GM18498 (cell line): ENCODE data around the gene PDIA3.
"Not testable (repeated sequence)": the region's sequence is repeated elsewhere in the genome, so short reads cannot be mapped to it uniquely, and the experiment has no call there.

Source experiments
- ATAC-seq: cut with Tn5 transposase; IDR thresholded peaks from one replicate; pipeline ENCODE4 v1.9.1; 2021; ENCODE audit warnings: mild to moderate bottlenecking, moderate library complexity; ENCODE audit not compliant: unreplicated experiment

The PDIA3 gene

GRCh38 chr15:43776101-43776717, 30.0 kb downstream of the PDIA3 start:
- peak; percentile 54 for ATAC-seq

GRCh38 chr15:43776718-43777266, 30.6 kb downstream of the PDIA3 start, which contains the start of gene ELL3:
Gene ELL3, minus strand, starts transcription at chr15:43776966. Its CDS starts 65 bp downstream, at chr15:43776901.
- peak; percentile 52 for ATAC-seq

- ATAC-seq = peak; percentile 65
Measured at GRCh38 chr15:43777267-43777914, 31.2 kb downstream of the PDIA3 start.

- no peak for ATAC-seq
Measured at GRCh38 chr15:43779016-43779415, 32.8 kb downstream of the PDIA3 start.

- ATAC-seq = no peak
Measured at GRCh38 chr15:43789409-43789808, 43.2 kb downstream of the PDIA3 start.

GRCh38 chr15:43791993-43792760, 45.9 kb downstream of the PDIA3 start, which contains the start of gene SERF2:
Gene SERF2, plus strand, starts transcription at chr15:43792320. Its CDS starts 57 bp downstream, at chr15:43792377.
- peak; percentile 93 for ATAC-seq

- no peak for ATAC-seq
Measured at GRCh38 chr15:43792761-43793476, 46.7 kb downstream of the PDIA3 start.

- ATAC-seq = no peak
Measured at GRCh38 chr15:43793647-43794046, 47.4 kb downstream of the PDIA3 start.

- no peak for ATAC-seq
Measured at GRCh38 chr15:43794269-43795037, 48.2 kb downstream of the PDIA3 start.

- ATAC-seq = no peak
Measured at GRCh38 chr15:43795197-43795596, 49.0 kb downstream of the PDIA3 start.

- no peak for ATAC-seq
Measured at GRCh38 chr15:43795997-43796396, 49.8 kb downstream of the PDIA3 start.

- ATAC-seq = no peak
Measured at GRCh38 chr15:43796566-43796965, 50.3 kb downstream of the PDIA3 start.

- no peak for ATAC-seq
Measured at GRCh38 chr15:43799209-43799944, 53.1 kb downstream of the PDIA3 start.

- peak; percentile 7 for ATAC-seq
Measured at GRCh38 chr15:43799945-43800285, 53.7 kb downstream of the PDIA3 start, which contains the start of gene SERINC4. Gene SERINC4, minus strand, starts transcription at chr15:43800220. Its CDS starts 234 bp downstream, at chr15:43799986.

GRCh38 chr15:43800286-43801141, 54.3 kb downstream of the PDIA3 start, which contains the start of gene HYPK:
Gene HYPK, plus strand, starts transcription at chr15:43800599. Its CDS starts 24 bp downstream, at chr15:43800623.
- peak; percentile 87 for ATAC-seq

- not testable (repeated sequence) for ATAC-seq
Measured at GRCh38 chr15:43802676-43803075, 56.4 kb downstream of the PDIA3 start.

- ATAC-seq = no peak
Measured at GRCh38 chr15:43808435-43808950, 62.3 kb downstream of the PDIA3 start.
